Tibial nerve (tissue), 4 donors: ENCODE measurements around the gene SLC34A2.

ENCODE experiments used
- EP300 ChIP-seq, 2 donors: sonication (generic); formaldehyde crosslinking; IDR thresholded peaks; one replicate each; pipeline ENCODE4 v1.6.1; 2017; ENCODE audit warnings: antibody characterized with exemption in 2 of 2, mild to moderate bottlenecking in 1 of 2
- POLR2A ChIP-seq, 2 donors: fragments of 450-650 bp; IDR thresholded peaks; one replicate each; pipeline ENCODE4 v1.6.1; 2017; ENCODE audit warnings: antibody characterized with exemption in 2 of 2, mild to moderate bottlenecking in 2 of 2, moderate library complexity in 2 of 2
- TF ChIP-seq, protein P1 (sequence below), 5 experiments: fragments of 200-600 bp in 3 of 5; fragments of 450-650 bp in 2 of 5; sonication (generic) in 3 of 5; IDR thresholded peaks; one replicate each; pipeline ENCODE4 v1.5.1; 2016 to 2019; ENCODE audit warnings: antibody characterized with exemption in 5 of 5, mild to moderate bottlenecking in 3 of 5, moderate library complexity in 2 of 5

GRCh38 chr4:25700661-25701060 lies 45.0 kb downstream of the SLC34A2 start:
- TF ChIP-seq EP300 (IDR thresholded peaks at IDR 0.05) (no peak), POLR2A (IDR thresholded peaks at IDR 0.05) (no peak)
- TF ChIP-seq, protein P1, sequence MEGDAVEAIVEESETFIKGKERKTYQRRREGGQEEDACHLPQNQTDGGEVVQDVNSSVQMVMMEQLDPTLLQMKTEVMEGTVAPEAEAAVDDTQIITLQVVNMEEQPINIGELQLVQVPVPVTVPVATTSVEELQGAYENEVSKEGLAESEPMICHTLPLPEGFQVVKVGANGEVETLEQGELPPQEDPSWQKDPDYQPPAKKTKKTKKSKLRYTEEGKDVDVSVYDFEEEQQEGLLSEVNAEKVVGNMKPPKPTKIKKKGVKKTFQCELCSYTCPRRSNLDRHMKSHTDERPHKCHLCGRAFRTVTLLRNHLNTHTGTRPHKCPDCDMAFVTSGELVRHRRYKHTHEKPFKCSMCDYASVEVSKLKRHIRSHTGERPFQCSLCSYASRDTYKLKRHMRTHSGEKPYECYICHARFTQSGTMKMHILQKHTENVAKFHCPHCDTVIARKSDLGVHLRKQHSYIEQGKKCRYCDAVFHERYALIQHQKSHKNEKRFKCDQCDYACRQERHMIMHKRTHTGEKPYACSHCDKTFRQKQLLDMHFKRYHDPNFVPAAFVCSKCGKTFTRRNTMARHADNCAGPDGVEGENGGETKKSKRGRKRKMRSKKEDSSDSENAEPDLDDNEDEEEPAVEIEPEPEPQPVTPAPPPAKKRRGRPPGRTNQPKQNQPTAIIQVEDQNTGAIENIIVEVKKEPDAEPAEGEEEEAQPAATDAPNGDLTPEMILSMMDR (IDR thresholded peaks at IDR 0.05) = no peak
